Mesenteric fat pad (tissue), 1 donor: ENCODE data around the gene CAMKMT. TPM values are rescaled to one million over a fixed set of nuclear protein-coding genes. Genes with fewer than 3 reads are reported as not detected.

ENCODE experiments used
- DNase-seq: peaks from one replicate; pipeline ENCODE4 v3.0.0-alpha.2; 2020; ENCODE audit warnings: low spot score
- total RNA-seq: library from RNA; stranded (reverse); fragmentation: NEBNext Ultra II Directional; extraction: Animal tissue kit (Norgen Biotek cat#: 25700); gene quantifications from one replicate; pipeline ENCODE4 v1.2.1, GENCODE V29; 2021
- donor health status: DM: yes; HTN: yes; CAD: no.

The CAMKMT gene
- total RNA-seq, 1 donor from 2014 or later, result 10.2 TPM

- no peak for DNase-seq
Observed at GRCh38 chr2:44443517-44443916, 81.8 kb downstream of the CAMKMT start.

- no peak for DNase-seq
Observed at GRCh38 chr2:44444881-44445280, 83.1 kb downstream of the CAMKMT start.

DNA sequence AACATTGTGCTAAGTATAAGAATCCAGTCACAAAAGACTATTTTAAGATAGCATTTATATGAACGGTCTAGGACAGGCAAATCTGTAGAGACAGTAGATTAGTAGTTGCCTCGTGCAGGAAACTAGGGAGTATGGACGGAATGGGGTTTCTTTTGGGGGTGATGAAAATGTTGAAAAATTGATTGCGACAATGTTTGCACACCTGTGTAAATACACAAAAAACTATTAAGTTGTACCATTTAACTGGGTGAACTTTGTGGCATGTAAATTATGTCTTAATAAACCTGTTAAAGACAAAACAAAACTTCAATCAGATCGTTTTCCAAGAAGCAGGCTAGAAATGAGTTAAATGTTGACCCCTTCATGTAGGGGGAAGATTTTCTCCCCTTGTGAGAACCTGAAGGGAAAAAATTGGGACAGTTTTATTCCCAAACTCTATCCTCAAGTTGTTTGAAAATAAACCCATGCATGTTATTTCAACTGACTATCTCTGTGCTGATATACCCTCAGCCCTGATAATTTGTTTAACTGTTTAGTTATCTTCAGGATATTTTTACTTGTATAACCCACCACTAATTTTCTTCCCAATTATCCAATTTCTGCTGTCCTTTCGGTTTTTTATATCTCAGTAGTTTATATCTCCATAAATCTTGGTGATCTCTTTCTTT lies 87.2 kb downstream of the CAMKMT start:
- no peak for DNase-seq

DNA sequence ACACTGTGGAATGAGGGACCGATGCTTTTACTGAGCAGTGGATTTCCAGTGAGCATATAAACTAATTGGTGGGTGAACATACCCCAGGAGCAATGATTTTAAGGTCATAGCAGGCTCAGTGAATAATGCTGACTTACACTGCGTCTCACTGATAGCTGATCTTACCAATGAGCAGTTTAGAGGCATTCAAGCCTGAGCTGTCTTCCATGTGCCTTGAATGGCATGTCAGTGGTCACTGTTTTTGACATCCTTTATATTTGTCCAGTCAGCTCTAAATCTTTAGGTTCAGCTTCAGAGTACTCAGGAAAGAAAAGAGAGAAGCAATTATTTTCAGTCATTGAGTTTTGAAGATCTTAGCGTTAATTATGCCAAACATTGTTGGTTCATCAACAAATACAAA lies 88.3 kb downstream of the CAMKMT start:
- DNase-seq, result no peak

- no peak for DNase-seq
Observed at GRCh38 chr2:44450806-44451205, 89.1 kb downstream of the CAMKMT start.

DNA sequence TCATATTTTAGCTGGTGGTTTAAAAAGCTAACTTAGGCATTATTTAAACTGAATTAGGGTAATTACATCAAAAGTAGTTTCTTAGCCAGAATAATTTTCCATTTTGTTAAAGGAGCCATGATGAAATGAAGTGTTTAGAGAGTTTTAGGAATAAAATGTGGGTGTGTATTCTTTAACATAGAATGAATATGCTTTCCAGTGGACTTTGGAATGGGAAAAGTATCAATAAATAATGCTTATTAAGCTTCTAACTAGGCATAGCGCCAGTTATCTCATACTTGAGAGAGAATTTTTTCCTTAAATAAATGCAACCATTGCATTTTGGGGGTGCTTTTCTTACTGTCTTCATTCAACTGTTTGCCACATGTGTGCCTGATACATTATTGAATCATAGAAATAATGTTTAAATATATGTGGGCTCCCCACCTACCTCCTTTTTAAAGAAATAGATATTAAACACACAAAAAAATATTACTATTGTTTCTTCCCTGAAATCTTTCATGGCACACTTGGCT lies 90.4 kb downstream of the CAMKMT start:
- no peak for DNase-seq

GRCh38 chr2:44453259-44453658 lies 91.5 kb downstream of the CAMKMT start:
- no peak for DNase-seq

DNA sequence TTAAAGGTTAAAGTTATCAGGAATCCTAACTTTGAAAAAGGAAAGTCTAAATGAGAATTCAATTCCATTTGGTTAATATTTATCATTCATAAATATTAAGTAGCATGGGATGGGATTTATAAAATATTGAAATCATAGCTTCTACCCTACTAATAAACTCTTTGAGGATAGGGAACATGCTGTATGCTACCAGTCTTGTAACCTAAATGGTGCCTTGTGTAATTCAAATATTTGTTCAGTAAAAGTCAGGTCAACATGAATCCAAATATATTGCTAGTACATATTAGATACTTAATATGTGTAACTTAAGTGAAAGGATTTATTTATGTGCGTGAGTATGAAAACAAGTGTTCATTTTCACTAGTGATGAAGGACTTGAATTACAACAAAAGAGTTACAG lies 94.1 kb downstream of the CAMKMT start:
- DNase-seq, result no peak

- no peak for DNase-seq
Observed at GRCh38 chr2:44456946-44457345, 95.2 kb downstream of the CAMKMT start.

DNA sequence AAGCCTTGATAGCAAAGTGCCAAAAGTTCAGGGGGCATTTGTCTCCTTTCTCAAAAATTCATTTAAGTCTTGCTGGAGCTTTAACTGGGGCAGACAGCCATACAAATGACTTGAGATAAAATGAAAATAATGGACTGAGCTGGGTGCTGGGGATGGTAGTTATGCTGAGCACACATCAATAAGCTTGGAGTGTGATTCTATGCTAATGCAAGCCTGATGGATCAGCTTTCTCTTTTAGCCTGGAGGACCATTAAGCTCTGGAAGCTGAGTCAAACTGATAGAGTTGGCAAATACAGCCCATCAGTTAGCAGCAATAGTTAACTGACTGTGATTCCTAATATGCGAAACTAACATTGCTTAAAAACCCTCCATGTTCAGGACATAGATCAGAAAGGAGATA lies 98.0 kb downstream of the CAMKMT start:
- no peak for DNase-seq

GRCh38 chr2:44462934-44463849 lies 101.4 kb downstream of the CAMKMT start:
- no peak for DNase-seq

DNA sequence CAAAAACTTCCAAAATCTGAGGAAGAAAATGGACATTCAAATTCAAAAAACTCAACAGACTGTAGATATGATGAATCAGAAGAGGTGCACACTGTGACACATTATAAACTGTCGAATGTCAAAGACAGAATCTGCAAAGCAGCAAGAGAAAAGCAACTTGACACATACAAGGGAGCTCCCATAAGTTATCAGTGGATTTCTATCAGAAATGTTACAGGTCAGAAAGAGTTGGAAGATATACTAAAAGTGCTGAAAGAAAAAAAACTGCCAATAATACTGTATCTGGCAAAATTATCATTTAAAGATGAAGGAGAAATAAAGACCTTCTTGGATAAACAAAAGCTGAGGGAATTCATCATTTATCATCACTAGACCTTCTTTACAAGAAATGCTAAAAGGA lies 102.7 kb downstream of the CAMKMT start:
- DNase-seq, result no peak

DNA sequence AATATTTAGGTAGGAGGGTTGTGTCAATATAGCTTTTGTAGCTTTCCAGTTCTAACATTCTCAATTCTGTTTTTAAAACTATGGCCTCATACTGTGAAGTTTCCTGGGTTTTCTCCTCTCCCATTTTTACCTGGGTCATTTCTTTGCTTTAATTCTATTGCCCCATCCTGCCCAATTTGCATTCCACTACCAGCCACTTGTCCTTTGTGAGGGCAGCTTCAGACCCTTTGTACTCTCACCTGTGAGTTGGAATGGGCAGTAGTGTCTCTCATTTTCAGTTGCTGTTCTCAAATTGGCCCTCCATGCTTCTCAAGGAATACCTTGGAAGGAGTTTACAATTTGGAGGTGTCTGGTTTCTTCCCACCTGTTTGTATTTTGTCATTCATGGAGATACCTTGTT lies 108.4 kb downstream of the CAMKMT start:
- DNase-seq, result no peak

GRCh38 chr2:44477657-44478414 lies 116.1 kb downstream of the CAMKMT start:
- DNase-seq, result no peak

GRCh38 chr2:44479127-44479887 lies 117.6 kb downstream of the CAMKMT start:
- no peak for DNase-seq

DNA sequence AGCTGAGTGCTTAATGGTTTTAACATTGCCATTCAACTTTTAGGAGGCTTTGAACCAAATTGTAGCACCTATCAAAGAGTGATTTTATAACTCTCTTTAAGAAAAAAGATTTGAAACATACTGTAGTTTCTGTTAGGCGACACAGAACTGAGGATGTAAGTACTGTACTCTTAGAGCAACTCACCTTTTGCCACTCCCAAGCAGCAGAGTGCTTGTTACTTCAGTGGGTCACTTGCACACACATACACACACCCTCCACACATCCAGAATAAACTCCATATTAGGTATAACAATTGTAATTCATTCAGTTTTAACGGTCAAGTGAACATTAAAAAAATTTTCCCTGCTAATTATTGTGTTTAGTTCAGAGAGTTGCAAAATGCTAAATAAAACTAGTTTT lies 118.3 kb downstream of the CAMKMT start:
- no peak for DNase-seq

- DNase-seq, result no peak
Observed at GRCh38 chr2:44487052-44487451, 125.3 kb downstream of the CAMKMT start.

DNA sequence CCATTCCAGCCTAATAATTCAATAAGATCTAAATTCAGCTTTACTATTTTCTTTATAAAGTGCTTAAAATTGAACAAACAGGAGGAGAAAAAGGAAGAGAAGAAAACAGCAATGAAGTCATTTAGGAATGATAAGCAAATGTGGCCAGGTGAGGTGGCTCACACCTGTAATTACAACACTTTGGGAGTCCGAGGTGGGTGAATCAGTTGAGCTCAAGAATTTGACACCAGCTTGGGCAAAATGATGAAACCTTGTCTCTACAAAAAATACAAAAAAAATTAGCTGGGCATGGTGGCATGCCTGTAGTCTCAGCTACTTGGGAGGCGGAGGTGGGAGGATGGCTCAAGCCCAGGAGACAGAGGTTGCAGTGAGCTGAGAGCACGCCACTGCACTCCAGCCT lies 129.0 kb downstream of the CAMKMT start:
- no peak for DNase-seq

DNA sequence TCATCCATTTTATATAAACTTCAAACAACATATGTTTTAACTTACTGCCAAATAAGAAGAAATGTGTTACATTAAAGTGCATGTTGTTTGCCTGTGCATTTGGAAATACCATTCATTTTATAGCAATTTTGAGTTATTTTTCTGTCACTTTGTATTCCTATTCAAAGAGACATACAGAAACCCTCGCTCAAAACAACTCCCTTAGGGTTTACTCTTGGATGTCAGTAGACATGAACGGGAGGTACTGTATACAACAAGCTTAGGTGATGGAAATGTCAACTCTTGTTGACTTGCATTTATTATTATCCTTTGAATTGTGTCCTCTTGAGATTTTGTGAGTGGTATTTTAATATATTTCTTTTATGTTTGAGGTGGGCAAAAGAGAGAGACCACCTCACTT lies 132.3 kb downstream of the CAMKMT start:
- no peak for DNase-seq

DNA sequence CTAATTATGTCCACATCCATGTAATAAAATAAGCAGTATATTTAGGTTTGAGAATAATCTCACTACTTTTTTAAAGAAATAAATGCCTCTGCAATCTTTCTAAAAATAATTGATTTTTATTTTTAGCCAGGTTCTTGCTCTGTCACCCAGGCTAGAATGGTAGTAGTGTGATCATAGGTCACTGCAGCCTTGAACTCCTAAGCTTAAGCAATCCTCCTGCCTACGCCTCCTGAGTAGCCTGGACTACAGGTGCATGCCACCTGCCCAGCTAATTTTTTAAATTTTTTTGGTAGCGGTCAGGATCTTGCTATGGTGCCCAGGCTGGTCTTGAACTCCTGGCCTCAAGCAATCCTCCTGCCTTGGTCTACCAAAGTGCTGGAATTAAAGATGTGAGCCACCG lies 133.3 kb downstream of the CAMKMT start:
- DNase-seq, result no peak

DNA sequence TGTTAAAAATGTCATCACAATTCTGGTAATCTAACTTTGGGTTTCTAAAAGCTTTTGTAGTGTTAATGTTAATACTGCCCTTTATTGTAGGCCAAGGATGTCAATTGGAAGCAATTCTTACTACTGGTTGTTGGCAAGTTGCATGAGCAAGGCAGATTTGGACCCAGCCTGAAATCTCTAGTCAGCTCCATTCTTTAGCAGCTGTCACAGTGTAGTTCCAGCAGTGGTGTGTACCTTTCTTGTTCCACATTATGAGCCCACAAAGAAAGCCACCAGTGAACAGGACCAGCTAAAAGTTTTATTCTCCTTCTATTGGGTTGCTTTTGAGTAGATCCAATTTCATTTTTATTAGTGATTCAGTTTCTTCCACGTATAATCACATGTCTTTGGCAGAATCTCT lies 133.8 kb downstream of the CAMKMT start:
- no peak for DNase-seq
